Mesangial cell (primary cell): ENCODE results near the gene LAMA1. TPM values are rescaled to one million over a fixed set of nuclear protein-coding genes. Genes with fewer than 3 reads are reported as not detected.

Experiments
- total RNA-seq: library from RNA; depleted of rRNA; stranded (reverse); fragments of >200 nt; gene quantifications from 2 replicates; pipeline ENCODE4 v1.2.3, GENCODE V29; 2015

Gene LAMA1, protein sequence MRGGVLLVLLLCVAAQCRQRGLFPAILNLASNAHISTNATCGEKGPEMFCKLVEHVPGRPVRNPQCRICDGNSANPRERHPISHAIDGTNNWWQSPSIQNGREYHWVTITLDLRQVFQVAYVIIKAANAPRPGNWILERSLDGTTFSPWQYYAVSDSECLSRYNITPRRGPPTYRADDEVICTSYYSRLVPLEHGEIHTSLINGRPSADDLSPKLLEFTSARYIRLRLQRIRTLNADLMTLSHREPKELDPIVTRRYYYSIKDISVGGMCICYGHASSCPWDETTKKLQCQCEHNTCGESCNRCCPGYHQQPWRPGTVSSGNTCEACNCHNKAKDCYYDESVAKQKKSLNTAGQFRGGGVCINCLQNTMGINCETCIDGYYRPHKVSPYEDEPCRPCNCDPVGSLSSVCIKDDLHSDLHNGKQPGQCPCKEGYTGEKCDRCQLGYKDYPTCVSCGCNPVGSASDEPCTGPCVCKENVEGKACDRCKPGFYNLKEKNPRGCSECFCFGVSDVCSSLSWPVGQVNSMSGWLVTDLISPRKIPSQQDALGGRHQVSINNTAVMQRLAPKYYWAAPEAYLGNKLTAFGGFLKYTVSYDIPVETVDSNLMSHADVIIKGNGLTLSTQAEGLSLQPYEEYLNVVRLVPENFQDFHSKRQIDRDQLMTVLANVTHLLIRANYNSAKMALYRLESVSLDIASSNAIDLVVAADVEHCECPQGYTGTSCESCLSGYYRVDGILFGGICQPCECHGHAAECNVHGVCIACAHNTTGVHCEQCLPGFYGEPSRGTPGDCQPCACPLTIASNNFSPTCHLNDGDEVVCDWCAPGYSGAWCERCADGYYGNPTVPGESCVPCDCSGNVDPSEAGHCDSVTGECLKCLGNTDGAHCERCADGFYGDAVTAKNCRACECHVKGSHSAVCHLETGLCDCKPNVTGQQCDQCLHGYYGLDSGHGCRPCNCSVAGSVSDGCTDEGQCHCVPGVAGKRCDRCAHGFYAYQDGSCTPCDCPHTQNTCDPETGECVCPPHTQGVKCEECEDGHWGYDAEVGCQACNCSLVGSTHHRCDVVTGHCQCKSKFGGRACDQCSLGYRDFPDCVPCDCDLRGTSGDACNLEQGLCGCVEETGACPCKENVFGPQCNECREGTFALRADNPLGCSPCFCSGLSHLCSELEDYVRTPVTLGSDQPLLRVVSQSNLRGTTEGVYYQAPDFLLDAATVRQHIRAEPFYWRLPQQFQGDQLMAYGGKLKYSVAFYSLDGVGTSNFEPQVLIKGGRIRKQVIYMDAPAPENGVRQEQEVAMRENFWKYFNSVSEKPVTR (N-terminal part only)
- 14.3 and 17.5 TPM in 2 replicates for total RNA-seq

DNA sequence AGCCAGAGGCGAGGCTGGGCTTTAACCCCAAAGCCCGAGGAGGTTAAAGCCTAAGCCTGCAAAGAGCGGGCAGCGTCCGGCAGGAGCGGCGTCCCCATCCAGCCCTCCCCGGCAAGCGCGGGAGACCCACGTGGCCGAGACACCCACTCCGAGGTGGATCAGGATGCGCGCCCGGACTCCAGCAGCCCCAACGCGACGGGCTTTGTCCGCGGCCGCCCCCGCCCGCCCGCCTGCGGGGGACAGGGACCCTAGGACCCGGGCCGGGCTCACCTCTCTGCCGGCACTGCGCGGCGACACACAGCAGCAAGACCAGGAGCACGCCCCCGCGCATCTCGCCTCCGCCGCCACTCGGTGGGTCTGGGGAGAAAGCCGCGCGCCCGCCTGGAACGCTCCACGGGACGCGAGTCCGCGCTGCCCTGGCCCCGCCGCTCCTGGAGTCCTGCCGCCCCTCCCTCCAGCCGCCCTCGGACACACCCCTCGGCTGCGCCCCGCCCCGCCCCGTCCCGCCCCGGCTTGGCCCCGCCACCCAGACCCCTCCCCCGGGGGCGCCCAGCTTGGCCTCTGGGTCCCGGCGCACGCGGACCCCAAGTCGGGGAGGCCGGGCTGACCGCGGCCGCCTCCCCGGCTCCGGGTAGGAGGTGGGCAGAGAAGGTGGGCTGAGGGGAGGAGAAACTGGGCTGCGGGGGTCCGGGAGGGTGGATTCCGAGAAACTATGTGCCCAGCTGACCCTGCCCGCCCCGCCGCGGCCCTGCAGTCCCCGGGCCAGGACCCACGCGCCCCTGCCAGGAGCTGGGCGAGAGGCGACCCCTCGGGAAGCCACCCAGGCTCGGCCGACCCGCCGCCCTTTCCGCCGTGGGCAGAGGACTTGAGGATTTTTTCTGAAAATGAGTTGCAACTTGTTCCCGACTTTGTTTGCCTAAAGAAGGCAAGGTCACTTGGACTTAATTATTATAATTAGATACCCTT is at the start of gene LAMA1:
Gene LAMA1 (minus strand): TSS at position 408 of the 966 bp plus-strand sequence. CDS start 77 bp downstream, at position 331.

Other genes starting within 250 kb of the LAMA1 start
- not detected in 2 replicates for gene LRRC30, start 113.3 kb upstream of the LAMA1 start, total RNA-seq